NB4 (cell line): ENCODE results near the gene PLEKHG1.

ENCODE experiments used
- DNase-seq: peaks from one replicate; pipeline ENCODE4 v3.0.0; 2010; ENCODE audit warnings: low read depth
- H3K4me3 ChIP-seq: one replicate; pipeline ENCODE4 v1.5.1; 2011; ENCODE audit warnings: mild to moderate bottlenecking, low read depth, low read length, moderate library complexity
- CTCF ChIP-seq: IDR thresholded peaks from one replicate; pipeline ENCODE4 v1.5.1; 2012; ENCODE audit warnings: low read depth, low read length
- MAX ChIP-seq: IDR thresholded peaks from 2 replicates; pipeline ENCODE4 v1.6.1; 2011; ENCODE audit warnings: low read depth, low read length
- MYC ChIP-seq: IDR thresholded peaks from 2 replicates; pipeline ENCODE4 v1.6.1; 2011; ENCODE audit warnings: low read depth, low read length
- POLR2A ChIP-seq: IDR thresholded peaks from 2 replicates; pipeline ENCODE4 v1.6.1; 2011; ENCODE audit warnings: mild to moderate bottlenecking; ENCODE audit not compliant: insufficient read length; ENCODE audit errors: extremely low read depth

PLEKHG1 gene

GRCh38 chr6:150617062-150617461, 17.4 kb downstream of the PLEKHG1 start:
- H3K4me3 ChIP-seq = no peak overlapping the region
- no peak for TF ChIP-seq MAX
- TF ChIP-seq MYC = no peak
- TF ChIP-seq CTCF = no peak
- no peak for TF ChIP-seq POLR2A
- DNase-seq = no peak

- TF ChIP-seq CTCF (no peak), POLR2A (no peak), MYC (no peak)
- H3K4me3 ChIP-seq = no peak overlapping the region
- DNase-seq = no peak
These were observed 18.1 kb downstream of the PLEKHG1 start for GRCh38 chr6:150617496-150618460.

GRCh38 chr6:150619275-150619674, 19.6 kb downstream of the PLEKHG1 start:
- DNase-seq = no peak
- no peak for TF ChIP-seq MAX
- no peak for TF ChIP-seq POLR2A
- no peak for TF ChIP-seq MYC
- TF ChIP-seq CTCF = no peak

DNA sequence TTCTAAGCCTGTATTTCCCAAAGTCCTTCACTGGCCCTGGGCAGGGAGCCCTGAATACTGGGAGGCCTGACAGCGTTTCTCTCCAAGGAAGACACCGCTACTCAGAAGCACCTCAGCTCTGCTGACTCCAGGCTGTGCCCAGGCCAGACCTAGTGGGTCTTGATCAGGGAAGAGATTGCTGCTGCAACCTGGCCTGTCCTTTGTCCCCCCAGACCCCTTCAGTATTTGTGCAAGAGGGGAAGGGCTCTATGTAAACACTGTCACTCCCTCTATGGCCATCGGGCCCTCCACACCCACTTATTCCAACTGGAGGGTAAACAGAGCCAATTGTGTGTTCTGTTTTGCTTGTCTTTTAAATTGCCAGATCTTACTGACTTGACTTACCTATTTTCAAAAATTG, 20.6 kb downstream of the PLEKHG1 start:
- TF ChIP-seq MYC = no peak
- no peak for TF ChIP-seq CTCF
- no peak for TF ChIP-seq POLR2A
- no peak overlapping the region for H3K4me3 ChIP-seq
- no peak for DNase-seq

More at GRCh38 chr6:150619275-150619674, 19.6 kb downstream of the PLEKHG1 start:
- H3K4me3 ChIP-seq = no peak overlapping the region

DNA sequence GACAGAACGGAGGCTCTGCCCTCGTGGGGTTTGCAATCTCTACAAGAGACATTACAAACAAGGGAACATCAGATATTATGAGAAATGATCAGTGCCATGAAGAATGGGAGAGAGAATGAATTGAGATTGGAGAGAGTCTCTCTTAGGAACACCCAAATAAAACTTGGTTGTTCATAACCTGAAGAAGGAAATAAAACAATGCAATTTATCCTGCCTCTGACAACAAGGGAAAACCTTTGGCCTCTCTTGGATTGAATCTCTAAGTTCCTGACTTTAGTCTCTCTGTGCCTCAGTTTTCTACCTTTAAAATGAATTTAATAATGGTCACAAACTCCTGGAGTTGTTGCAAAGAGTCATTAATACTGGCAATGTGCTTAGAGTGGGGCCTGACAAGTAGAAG, 21.1 kb downstream of the PLEKHG1 start:
- no peak for TF ChIP-seq CTCF
- TF ChIP-seq POLR2A = no peak
- no peak for TF ChIP-seq MYC
- TF ChIP-seq MAX = no peak
- H3K4me3 ChIP-seq = no peak overlapping the region
- no peak for DNase-seq
